Measurements from ENCODE around the gene AGPS. TPM values are rescaled to one million over a fixed set of nuclear protein-coding genes. Genes with fewer than 3 reads are reported as not detected.

The AGPS gene
- total and polyA plus RNA-seq, 4 donors: 6.3 to 46.9 (median 18.3) TPM

GRCh38 chr2:177578454-177578853, 185.9 kb downstream of the AGPS start (continued):
- TF ChIP-seq ZBTB33 (IDR thresholded peaks at IDR 0.05): no peak
- no peak for TF ChIP-seq MAX (IDR thresholded peaks at IDR 0.05)
- TF ChIP-seq HNF4G (IDR thresholded peaks at IDR 0.05): no peak

GRCh38 chr2:177579486-177580036, 187.0 kb downstream of the AGPS start:
- Histone ChIP-seq H3K9ac (ENCODE audit: low read depth in 1 of 2, low read length in 2 of 2) (no peak overlapping the region), H3K36me3 (ENCODE audit: control insufficient read depth in 4 of 4, insufficient read depth in 3 of 4, low read depth in 1 of 4, low read length in 3 of 4) (no peaks in the 10 kb centered on the region), H3K27me3 (ENCODE audit: control insufficient read depth in 4 of 4, insufficient read depth in 4 of 4, low read length in 3 of 4) (no peaks in the 10 kb centered on the region), H3K9me3 (ENCODE audit: control insufficient read depth in 4 of 4, low read length in 3 of 4) (no peaks in the 10 kb centered on the region), H3K4me1 (ENCODE audit: control insufficient read depth in 4 of 4, insufficient read depth in 4 of 4, low read length in 3 of 4) (no peaks in the 10 kb centered on the region), H3K27ac (ENCODE audit: low read depth in 1 of 2, low read length in 2 of 2) (no peak overlapping the region), H3K4me3 (ENCODE audit: low read depth in 1 of 3, low read length in 3 of 3) (no peak overlapping the region)
- no peak for DNase-seq (ENCODE audit: low spot score)
- WGBS: 84% methylated on average over 3 of the region's 3 CpGs
- no peak for TF ChIP-seq ATF3 (IDR thresholded peaks at IDR 0.05)
- no peak for TF ChIP-seq RXRA (IDR thresholded peaks at IDR 0.05)
- TF ChIP-seq JUND (IDR thresholded peaks at IDR 0.05): no peak
- TF ChIP-seq CTCF (IDR thresholded peaks at IDR 0.05; ENCODE audit: low read depth, low read length, missing input control): no peak
- TF ChIP-seq EGR1 (IDR thresholded peaks at IDR 0.05; ENCODE audit: low read depth in 2 of 2): no peak
- no peak for TF ChIP-seq YY1 (IDR thresholded peaks at IDR 0.05)
- no peak for TF ChIP-seq HNF4G (IDR thresholded peaks at IDR 0.05)
- no peak for TF ChIP-seq TAF1 (conservative IDR thresholded peaks at IDR 0.05)
- TF ChIP-seq MAX (IDR thresholded peaks at IDR 0.05): no peak
- TF ChIP-seq SP1 (IDR thresholded peaks at IDR 0.05): no peak
- TF ChIP-seq ZBTB33 (IDR thresholded peaks at IDR 0.05): no peak
- no peak for TF ChIP-seq GABPA (IDR thresholded peaks at IDR 0.05 in 1 of 2, conservative IDR thresholded peaks at IDR 0.05 in 1 of 2)
- no peak for TF ChIP-seq REST (IDR thresholded peaks at IDR 0.05)
- no peak for TF ChIP-seq FOXA2 (IDR thresholded peaks at IDR 0.05)
- no peak for TF ChIP-seq FOXA1 (IDR thresholded peaks at IDR 0.05)
- no peak for TF ChIP-seq RAD21 (IDR thresholded peaks at IDR 0.05)
- TF ChIP-seq HNF4A (conservative IDR thresholded peaks at IDR 0.05): no peak
